Small intestine (tissue), 7 donors: ENCODE measurements around the gene TRAF6. TPM values are rescaled to one million over a fixed set of nuclear protein-coding genes. Genes with fewer than 3 reads are reported as not detected.
A peak's percentile ranks its signal among the peaks of the same experiment; 100 is the strongest.
"Not testable (repeated sequence)": the region's sequence is repeated elsewhere in the genome, so short reads cannot be mapped to it uniquely, and the experiment has no call there.

Experiments
- DNase-seq, 2 donors: peaks; one replicate each; pipeline versions ENCODE4 v3.0.0 to v3.0.0-alpha.2; 2013
- FAIRE-seq: peaks from 2 replicates; lab custom pipeline; 2012; peaks lifted over from hg19 to GRCh38; lab: Jason Lieb, UNC
- H3K27ac ChIP-seq, 3 donors: one replicate each; pipeline ENCODE4 v1.5.1; 2013; ENCODE audit warnings: low read length in 2 of 3, mild to moderate bottlenecking in 2 of 3, control low read depth in 1 of 3, inconsistent platforms in 1 of 3, low read depth in 1 of 3, moderate library complexity in 1 of 3
- H3K27me3 ChIP-seq, 3 donors: one replicate each; pipeline ENCODE4 v1.6.1; 2013; ENCODE audit warnings: low read length in 3 of 3, inconsistent platforms in 1 of 3; ENCODE audit not compliant: control insufficient read depth in 3 of 3, insufficient read depth in 3 of 3
- H3K36me3 ChIP-seq, 3 donors: one replicate each; pipeline ENCODE4 v1.6.1; 2013; ENCODE audit warnings: low read length in 3 of 3, inconsistent platforms in 1 of 3, low read depth in 1 of 3, mild to moderate bottlenecking in 1 of 3, moderate library complexity in 1 of 3; ENCODE audit not compliant: control insufficient read depth in 3 of 3, insufficient read depth in 2 of 3
- H3K4me1 ChIP-seq, 3 donors: one replicate each; pipeline ENCODE4 v1.6.1; 2013; ENCODE audit warnings: low read length in 2 of 3, inconsistent platforms in 1 of 3, low read depth in 1 of 3, mild to moderate bottlenecking in 1 of 3, moderate library complexity in 1 of 3; ENCODE audit not compliant: control insufficient read depth in 3 of 3, insufficient read depth in 2 of 3
- H3K4me3 ChIP-seq, 3 donors: one replicate each; pipeline ENCODE4 v1.5.1; 2013; ENCODE audit warnings: low read length in 3 of 3, control low read depth in 1 of 3, inconsistent platforms in 1 of 3, low read depth in 1 of 3, mild to moderate bottlenecking in 1 of 3, moderate library complexity in 1 of 3
- H3K9me3 ChIP-seq, 2 donors: one replicate each; pipeline ENCODE4 v1.6.1; 2013; ENCODE audit warnings: low read depth in 1 of 2, low read length in 1 of 2; ENCODE audit not compliant: control insufficient read depth in 2 of 2, insufficient read depth in 1 of 2
- WGBS, 3 donors: extraction: QIAGEN DNeasy Blood & Tissue Kit; methylation state at CpG; one replicate each; pipeline ENCODE4 v1.1.7; 2013; 5-methylcytosine and 5-hydroxymethylcytosine counted together
- polyA plus RNA-seq, 4 donors: library from polyadenylated mRNA; stranded (reverse) in 3 of 4; unstranded in 1 of 4; fragments of 200-250 nt in 3 of 4; fragments of 120-200 nt in 1 of 4; gene quantifications; one replicate each; pipeline versions ENCODE4 v1.2.1 to v1.2.3, GENCODE V29; 2013
- donor health status: healthy with polysubstance abuse.
- donor health status: control.
- donor health status: control.
- donor health status: Bipolar disorder and iron deficiency.
- donor health status: healthy.

The TRAF6 gene
- polyA plus RNA-seq, 4 donors: 3.6 to 22.1 (median 4.6) TPM

DNA sequence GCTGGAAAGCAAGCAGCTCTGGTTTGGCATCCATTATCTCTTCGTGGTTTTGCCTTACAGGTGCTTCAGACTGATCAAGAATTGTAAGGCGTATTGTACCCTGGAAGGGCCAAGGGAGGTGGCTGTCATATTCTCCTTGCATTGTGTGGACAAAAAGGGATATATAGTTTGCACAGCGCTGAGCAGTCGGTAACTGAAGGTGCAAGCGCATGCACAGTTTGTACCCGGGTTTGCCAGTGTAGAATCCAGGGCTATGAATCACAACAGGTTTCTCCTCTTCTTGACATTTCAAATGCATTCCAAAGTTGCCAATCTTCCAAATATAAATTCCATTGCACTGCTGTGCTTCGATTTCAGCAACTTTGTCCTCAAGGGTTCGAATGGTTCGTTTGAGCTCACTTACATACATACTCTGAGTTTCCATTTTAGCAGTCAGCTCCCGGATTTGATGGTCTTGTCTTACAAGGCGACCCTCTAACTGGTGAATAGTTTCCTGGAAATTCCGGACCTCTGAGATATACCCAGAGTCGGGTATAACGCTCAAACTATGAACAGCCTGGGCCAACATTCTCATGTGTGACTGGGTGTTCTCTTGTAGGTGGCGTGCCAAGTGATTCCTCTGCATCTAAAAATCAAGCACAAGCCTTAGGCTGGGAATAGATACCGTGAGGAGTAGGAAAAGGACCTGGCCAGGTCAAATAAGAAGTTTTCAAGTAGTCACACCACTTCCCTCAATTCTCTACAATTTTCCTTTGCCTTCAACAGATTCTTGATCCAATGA, 19.9 kb downstream of the TRAF6 start:
- H3K36me3 ChIP-seq: peaks cover 19 to 30% (median 21%) of the 10 kb centered on the region in 3 donors
- H3K9me3 ChIP-seq: no peaks in the 10 kb centered on the region
- H3K4me1 ChIP-seq: peaks cover 0 to 4% (median 0%) of the 10 kb centered on the region in 3 donors
- no peak overlapping the region for H3K4me3 ChIP-seq
- 93 to 94% (median 93%) methylated on average over 16 of the region's 16 CpGs for WGBS, 3 donors
- FAIRE-seq (no peak), DNase-seq (no peak)
- no peaks in the 10 kb centered on the region for H3K27me3 ChIP-seq
- H3K27ac ChIP-seq: no peak overlapping the region

DNA sequence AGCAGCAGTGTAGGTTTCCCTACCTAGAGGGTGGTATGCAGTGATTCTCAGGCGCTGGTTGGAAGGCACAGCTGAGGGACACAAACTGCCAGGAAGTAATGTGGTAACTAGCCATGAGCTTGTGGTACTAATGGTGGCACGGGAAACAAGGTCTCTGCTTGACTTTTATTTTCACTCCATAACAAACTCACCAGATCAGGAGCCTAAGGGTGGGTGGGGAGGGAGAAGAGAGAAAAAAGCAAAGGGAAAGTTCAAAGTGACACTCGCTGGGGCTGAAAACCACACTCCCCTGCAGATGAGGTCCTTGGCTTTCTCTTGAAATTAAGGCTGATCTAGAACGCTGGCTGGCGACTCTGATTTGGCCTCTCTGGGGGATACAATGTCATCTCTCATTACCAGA, 22.0 kb downstream of the TRAF6 start:
- FAIRE-seq (no peak), DNase-seq (no peak)
- H3K27me3 ChIP-seq: no peaks in the 10 kb centered on the region
- no peak overlapping the region for H3K4me3 ChIP-seq
- H3K36me3 ChIP-seq: peaks cover 19 to 34% (median 24%) of the 10 kb centered on the region in 3 donors
- peaks cover 0 to 4% (median 0%) of the 10 kb centered on the region in 3 donors for H3K4me1 ChIP-seq
- H3K27ac ChIP-seq: peak overlapping the region in 1 of 3 donors; percentile 26
- H3K9me3 ChIP-seq: no peaks in the 10 kb centered on the region
- 62 to 87% (median 65%) methylated on average over 5 of the region's 5 CpGs for whole genome bisulfite sequencing, 3 donors

DNA sequence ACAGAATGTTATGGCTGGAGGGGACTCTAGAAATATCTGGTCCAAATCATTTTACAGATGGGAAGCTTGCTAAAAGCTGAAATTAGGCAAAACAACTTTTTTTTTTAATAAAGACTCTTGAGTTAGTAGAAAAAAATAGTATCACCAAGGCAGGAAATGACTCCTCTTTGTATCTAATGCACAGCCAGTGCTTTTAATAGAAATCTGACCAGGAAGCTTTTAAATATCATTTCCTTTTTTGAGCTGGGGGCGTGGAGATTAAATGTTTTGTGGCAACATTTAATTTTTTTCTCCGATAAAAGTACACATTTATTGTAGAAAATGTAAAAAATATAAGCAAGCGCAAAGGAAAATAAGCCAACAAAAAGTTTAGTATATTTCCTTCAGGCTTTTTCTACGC, 22.5 kb downstream of the TRAF6 start:
- Histone ChIP-seq H3K27ac (no peak overlapping the region), H3K27me3 (no peaks in the 10 kb centered on the region), H3K4me3 (no peak overlapping the region), H3K9me3 (no peaks in the 10 kb centered on the region), H3K4me1 (peaks cover 0 to 4% (median 0%) of the 10 kb centered on the region in 3 donors), H3K36me3 (peaks cover 19 to 35% (median 24%) of the 10 kb centered on the region in 3 donors)
- FAIRE-seq (no peak), DNase-seq (no peak)
- 72 to 91% (median 81%) methylated on average over 4 of the region's 4 CpGs for WGBS, 3 donors

DNA sequence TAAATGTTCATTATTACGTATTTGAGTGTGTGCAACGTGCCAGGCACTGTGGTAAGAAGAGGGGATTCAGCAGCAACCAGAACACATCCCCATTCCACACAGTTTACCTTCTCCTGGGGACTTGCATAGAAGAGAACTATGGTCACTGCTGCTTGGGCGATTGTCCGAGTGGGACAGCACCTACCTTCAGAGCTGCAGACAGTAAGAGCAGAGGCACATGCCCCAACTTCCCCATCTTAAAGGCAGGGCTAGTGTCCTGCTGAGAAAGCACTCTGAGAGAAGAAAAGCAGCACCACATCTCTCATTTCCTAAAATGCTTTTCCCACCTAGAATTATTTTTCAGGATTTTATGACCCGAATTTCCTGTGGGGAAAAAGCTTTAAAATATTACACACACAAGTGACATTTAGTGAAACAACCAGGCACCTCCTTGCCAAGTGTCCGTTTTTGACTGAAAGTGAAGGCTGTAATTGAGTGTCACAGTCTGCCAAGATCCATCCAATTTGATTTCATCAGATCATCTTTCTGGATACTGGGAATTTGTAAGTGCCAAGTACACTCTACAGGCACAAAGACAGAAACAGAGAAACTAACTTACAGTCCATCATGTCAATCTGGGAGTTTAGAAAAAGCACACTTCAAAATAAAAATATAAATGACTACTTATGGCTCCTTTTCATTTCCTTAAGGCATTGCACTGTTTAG, 24.6 kb downstream of the TRAF6 start:
- Histone ChIP-seq H3K27ac (no peak overlapping the region), H3K9me3 (no peaks in the 10 kb centered on the region), H3K4me1 (peaks cover 0 to 4% (median 0%) of the 10 kb centered on the region in 3 donors), H3K4me3 (no peak overlapping the region), H3K36me3 (peaks cover 13 to 35% (median 16%) of the 10 kb centered on the region in 3 donors), H3K27me3 (no peaks in the 10 kb centered on the region)
- FAIRE-seq: no peak
- no peak for DNase-seq
- 83 to 91% (median 88%) methylated on average over 6 of the region's 6 CpGs for WGBS, 3 donors

DNA sequence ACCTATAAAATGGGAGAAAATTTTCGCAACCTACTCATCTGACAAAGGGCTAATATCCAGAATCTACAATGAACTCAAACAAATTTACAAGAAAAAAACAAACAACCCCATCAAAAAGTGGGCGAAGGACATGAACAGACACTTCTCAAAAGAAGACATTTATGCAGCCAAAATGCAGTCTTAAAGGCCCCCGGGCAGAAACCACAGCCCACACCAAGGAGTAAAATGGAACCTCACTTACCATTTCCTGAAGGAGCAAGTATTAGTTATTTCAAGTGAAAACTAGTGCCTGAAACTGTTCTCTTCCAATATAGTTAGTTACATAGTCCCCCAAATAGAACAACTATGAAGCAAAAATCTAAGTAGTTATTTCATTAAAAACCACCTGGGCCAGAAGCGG, 27.0 kb downstream of the TRAF6 start:
- not testable (repeated sequence) for H3K4me1 ChIP-seq, H3K9me3 ChIP-seq, H3K4me3 ChIP-seq, H3K27me3 ChIP-seq, H3K27ac ChIP-seq, DNase-seq, FAIRE-seq
- H3K36me3 ChIP-seq: peaks cover 0 to 21% (median 7%) of the 10 kb centered on the region in 3 donors
- 83 to 93% (median 93%) methylated on average over 3 of the region's 4 CpGs for WGBS, 3 donors

DNA sequence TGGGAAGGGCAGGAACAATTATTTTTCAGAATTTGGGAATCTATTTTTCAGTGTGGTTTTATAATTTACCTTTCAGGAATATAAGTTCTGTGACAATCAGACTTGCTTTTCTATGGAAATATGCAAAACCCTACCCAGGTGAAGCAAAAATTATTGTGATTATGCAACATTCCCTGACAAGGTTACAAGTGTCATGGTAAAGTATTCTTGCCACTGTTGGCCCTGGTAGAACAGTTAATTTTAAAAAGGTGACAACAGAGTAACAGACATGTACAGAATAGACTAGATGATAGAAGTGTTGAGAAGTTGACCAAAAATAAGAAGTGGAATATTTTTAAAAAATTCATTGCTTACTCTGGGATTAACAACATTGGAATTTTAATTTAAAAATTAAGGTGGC, 29.2 kb downstream of the TRAF6 start:
- Histone ChIP-seq H3K27ac (no peak overlapping the region), H3K27me3 (no peaks in the 10 kb centered on the region), H3K9me3 (no peaks in the 10 kb centered on the region), H3K36me3 (peaks cover 0 to 12% (median 7%) of the 10 kb centered on the region in 3 donors), H3K4me3 (no peak overlapping the region), H3K4me1 (no peaks in the 10 kb centered on the region)
- no peak for FAIRE-seq
- no peak for DNase-seq

DNA sequence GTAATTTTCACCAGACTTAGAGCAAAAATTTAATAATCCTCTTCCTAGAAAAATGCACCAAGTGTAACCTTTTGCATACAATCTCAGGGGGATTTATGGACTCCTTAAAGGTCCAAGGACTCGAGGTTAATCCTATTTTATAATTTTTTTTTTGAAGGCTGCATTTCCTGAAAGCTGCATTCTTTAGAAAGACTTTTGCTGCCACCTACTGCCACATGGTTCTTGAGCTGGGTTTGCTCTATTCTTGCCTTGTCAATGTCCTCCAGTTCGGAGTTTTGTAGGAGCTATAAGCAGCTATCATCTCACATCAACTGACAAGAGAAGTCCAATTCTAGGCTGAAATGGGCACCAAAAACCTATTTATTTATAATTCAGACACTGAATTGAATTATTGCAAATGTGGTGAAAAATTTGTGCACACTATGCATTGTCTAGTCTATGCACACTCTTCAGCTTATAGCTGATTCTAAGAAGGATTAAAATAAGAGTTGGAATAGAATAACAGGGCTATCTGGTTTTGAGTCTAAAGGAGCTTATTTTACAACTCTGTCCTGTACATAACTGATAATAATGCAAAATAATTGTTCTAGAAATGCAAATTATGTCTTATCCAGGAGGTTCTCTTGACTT, 31.3 kb downstream of the TRAF6 start:
- Histone ChIP-seq H3K27me3 (no peaks in the 10 kb centered on the region), H3K27ac (no peak overlapping the region), H3K36me3 (peaks cover 0 to 6% (median 2%) of the 10 kb centered on the region in 3 donors), H3K4me1 (no peaks in the 10 kb centered on the region), H3K4me3 (no peak overlapping the region), H3K9me3 (no peaks in the 10 kb centered on the region)
- FAIRE-seq: no peak
- 16 to 26% (median 22%) methylated on average over 2 of the region's 2 CpGs for WGBS, 3 donors
- peak; percentile 58 to 71 for DNase-seq

DNA sequence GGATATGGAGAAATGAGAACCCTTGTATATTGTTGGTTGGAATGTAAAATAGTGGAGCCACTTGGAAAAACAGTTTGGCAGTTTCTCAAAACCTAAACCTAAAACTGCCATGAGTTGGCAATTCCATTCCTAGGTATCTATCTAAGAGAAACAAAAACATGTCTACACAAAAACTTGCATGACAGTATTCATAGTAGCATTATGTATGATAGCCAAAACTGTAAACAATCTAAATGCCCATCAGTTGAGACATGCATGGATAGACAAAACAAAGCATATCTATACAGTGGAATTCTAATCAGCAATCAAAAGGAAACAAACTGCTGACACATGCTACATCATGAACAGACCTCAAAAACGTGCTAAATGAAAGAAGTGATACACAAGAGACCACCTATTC, 34.9 kb downstream of the TRAF6 start:
- no peaks in the 10 kb centered on the region for H3K9me3 ChIP-seq
- peaks cover 0 to 3% (median 2%) of the 10 kb centered on the region in 3 donors for H3K36me3 ChIP-seq
- H3K4me1 ChIP-seq: no peaks in the 10 kb centered on the region
- no peak overlapping the region for H3K27ac ChIP-seq
- H3K27me3 ChIP-seq: no peaks in the 10 kb centered on the region
- WGBS, 3 donors: 65 to 79% (median 68%) methylated on average over 1 of the region's 1 CpG
- DNase-seq: no peak
- H3K4me3 ChIP-seq: no peak overlapping the region
- FAIRE-seq: no peak
